H9 (cell line): ENCODE measurements around the gene ATRNL1. TPM values are rescaled to one million over a fixed set of nuclear protein-coding genes. Genes with fewer than 3 reads are reported as not detected.

Experiments
- DNase-seq: peaks from one replicate; pipeline ENCODE4 v3.0.0-alpha.2; 2017
- H2AFZ ChIP-seq: one replicate; pipeline ENCODE4 v1.6.1; 2013; ENCODE audit warnings: mild to moderate bottlenecking, low read length, control low read depth, moderate library complexity
- H2AK5ac ChIP-seq: 2 replicates; pipeline ENCODE4 v1.6.1; 2013; ENCODE audit warnings: low read length, control low read depth, mixed read lengths; ENCODE audit not compliant: insufficient read length
- H2BK120ac ChIP-seq: one replicate; pipeline ENCODE4 v1.6.1; 2013; ENCODE audit warnings: low read depth, mild to moderate bottlenecking, low read length, control low read depth, inconsistent platforms; ENCODE audit not compliant: poor library complexity, severe bottlenecking
- H2BK12ac ChIP-seq: 2 replicates; pipeline ENCODE4 v1.6.1; 2013; ENCODE audit warnings: low read length, control low read depth, mixed read lengths, low read depth; ENCODE audit not compliant: insufficient read length
- H2BK15ac ChIP-seq: 2 replicates; pipeline ENCODE4 v1.6.1; 2013; ENCODE audit warnings: low read depth, low read length, control low read depth
- H2BK20ac ChIP-seq: one replicate; pipeline ENCODE4 v1.6.1; 2013; ENCODE audit warnings: low read depth, mild to moderate bottlenecking, low read length, control low read depth, inconsistent platforms; ENCODE audit not compliant: poor library complexity, severe bottlenecking
- H2BK5ac ChIP-seq: 2 replicates; pipeline ENCODE4 v1.6.1; 2013; ENCODE audit warnings: low read length, control low read depth, mixed read lengths; ENCODE audit not compliant: insufficient read length
- H3K14ac ChIP-seq: 2 replicates; pipeline ENCODE4 v1.6.1; 2013; ENCODE audit warnings: low read length, control low read depth; ENCODE audit not compliant: insufficient read depth
- H3K18ac ChIP-seq: 2 replicates; pipeline ENCODE4 v1.6.1; 2013; ENCODE audit warnings: low read depth, mild to moderate bottlenecking, mixed read lengths, low read length, control low read depth; ENCODE audit not compliant: insufficient read length
- H3K23ac ChIP-seq: 2 replicates; pipeline ENCODE4 v1.6.1; 2013; ENCODE audit warnings: low read length, control low read depth, mixed read lengths, low read depth; ENCODE audit not compliant: insufficient read length
- H3K23me2 ChIP-seq: 2 replicates; pipeline ENCODE4 v1.6.1; 2013; ENCODE audit warnings: low read depth, mild to moderate bottlenecking, mixed read lengths, low read length, control low read depth; ENCODE audit not compliant: insufficient read length, poor library complexity, severe bottlenecking
- H3K27ac ChIP-seq: 2 replicates; pipeline ENCODE4 v1.5.1; 2013; ENCODE audit warnings: low read length, control low read depth, mixed read lengths, low read depth; ENCODE audit not compliant: insufficient read length
- H3K27me3 ChIP-seq: 2 replicates; pipeline ENCODE4 v1.6.1; 2013; ENCODE audit warnings: low read length, control low read depth, inconsistent platforms; ENCODE audit not compliant: insufficient read depth
- H3K4ac ChIP-seq: 2 replicates; pipeline ENCODE4 v1.6.1; 2013; ENCODE audit warnings: low read depth, mild to moderate bottlenecking, control low read depth, inconsistent platforms, low read length, moderate library complexity
- H3K4me1 ChIP-seq: 2 replicates; pipeline ENCODE4 v1.6.1; 2013; ENCODE audit warnings: low read length, control low read depth, inconsistent platforms; ENCODE audit not compliant: insufficient read depth
- H3K4me2 ChIP-seq: 2 replicates; pipeline ENCODE4 v1.6.1; 2013; ENCODE audit warnings: low read length, control low read depth, mixed read lengths; ENCODE audit not compliant: insufficient read length, insufficient read depth
- H3K56ac ChIP-seq: 2 replicates; pipeline ENCODE4 v1.6.1; 2013; ENCODE audit warnings: low read depth, mild to moderate bottlenecking, mixed read lengths, low read length, control low read depth; ENCODE audit not compliant: insufficient read length
- H3K79me1 ChIP-seq: 2 replicates; pipeline ENCODE4 v1.6.1; 2013; ENCODE audit warnings: low read depth, mild to moderate bottlenecking, moderate library complexity, low read length, control low read depth, inconsistent platforms; ENCODE audit not compliant: insufficient read depth, poor library complexity, severe bottlenecking
- H3K79me2 ChIP-seq: 2 replicates; pipeline ENCODE4 v1.6.1; 2013; ENCODE audit warnings: low read length, control low read depth, inconsistent platforms; ENCODE audit not compliant: insufficient read depth
- H3K9ac ChIP-seq: 2 replicates; pipeline ENCODE4 v1.6.1; 2013; ENCODE audit warnings: low read length, control low read depth, mixed read lengths; ENCODE audit not compliant: insufficient read length; ENCODE audit errors: extremely low read depth
- H3K9me3 ChIP-seq: one replicate; pipeline ENCODE4 v1.6.1; 2013; ENCODE audit warnings: low read depth, low read length, inconsistent platforms; ENCODE audit not compliant: control insufficient read depth
- H3T11ph ChIP-seq: one replicate; pipeline ENCODE4 v1.6.1; 2013; ENCODE audit warnings: mild to moderate bottlenecking, low read length, control low read depth, inconsistent platforms
- H4K20me1 ChIP-seq: one replicate; pipeline ENCODE4 v1.6.1; 2013; ENCODE audit not compliant: control insufficient read depth, insufficient read length, insufficient read depth
- H4K5ac ChIP-seq: 2 replicates; pipeline ENCODE4 v1.6.1; 2013; ENCODE audit warnings: low read depth, mild to moderate bottlenecking, mixed read lengths, low read length, control low read depth; ENCODE audit not compliant: insufficient read length
- H4K8ac ChIP-seq: replicated peaks from 2 replicates; pipeline ENCODE4 v1.6.1; 2013; ENCODE audit warnings: low read length, control low read depth, mixed read lengths, low read depth; ENCODE audit not compliant: insufficient read length
- H4K91ac ChIP-seq: 2 replicates; pipeline ENCODE4 v1.6.1; 2013; ENCODE audit warnings: low read depth, mild to moderate bottlenecking, moderate library complexity, mixed read lengths, low read length, control low read depth; ENCODE audit not compliant: insufficient read length
- H3K27ac Mint-ChIP-seq, 3 experiments: 2 replicates in 2 of 3; 3 replicates in 1 of 3; pipeline ENCODE4 v1.8.0; 2020 to 2021; ENCODE audit warnings: mixed read lengths in 3 of 3, mild to moderate bottlenecking in 1 of 3, moderate library complexity in 1 of 3
- H3K27me3 Mint-ChIP-seq: 2 replicates; pipeline ENCODE4 v1.8.0; 2021; ENCODE audit warnings: low read depth, mild to moderate bottlenecking, moderate library complexity, mixed read lengths
- H3K36me3 Mint-ChIP-seq, 3 experiments: 2 replicates in 2 of 3; 3 replicates in 1 of 3; pipeline ENCODE4 v1.8.0; 2020 to 2021; ENCODE audit warnings: low read depth in 3 of 3, mixed read lengths in 3 of 3; ENCODE audit not compliant: insufficient read depth in 1 of 3
- H3K4me1 Mint-ChIP-seq, 2 experiments: 2 replicates each; pipeline ENCODE4 v1.8.0; 2020; ENCODE audit warnings: mixed read lengths in 2 of 2
- H3K4me3 Mint-ChIP-seq, 2 experiments: 2 replicates in 1 of 2; 3 replicates in 1 of 2; pipeline ENCODE4 v1.8.0; 2020 to 2021; ENCODE audit warnings: mild to moderate bottlenecking in 2 of 2, mixed read lengths in 2 of 2, moderate library complexity in 1 of 2
- H3K9me3 Mint-ChIP-seq, 2 experiments: 2 replicates in 1 of 2; 3 replicates in 1 of 2; pipeline ENCODE4 v1.8.0; 2020; ENCODE audit warnings: mild to moderate bottlenecking in 2 of 2, mixed read lengths in 2 of 2, moderate library complexity in 1 of 2
- CTCF ChIP-seq: fragments of 200-600 bp; sonication (generic); conservative IDR thresholded peaks from 3 replicates; pipeline ENCODE4 v1.8.0; 2021; ENCODE audit warnings: antibody characterized with exemption, mild to moderate bottlenecking
- WGBS: extraction: QIAGEN DNeasy Blood & Tissue Kit; methylation state at CpG from one replicate; pipeline ENCODE4 v1.1.7; 2013; ENCODE audit warnings: missing lambda C conversion rate, low lambda C conversion rate, mixed read lengths; ENCODE audit not compliant: insufficient read length; ENCODE audit errors: extremely low coverage; 5-methylcytosine and 5-hydroxymethylcytosine counted together
- total RNA-seq: library from RNA; stranded (reverse); gene quantifications from 2 replicates; pipeline ENCODE4 v1.2.1, GENCODE V29; 2021

Gene ATRNL1
- total RNA-seq, 1 experiment from 2014 or later: 9.2 TPM

DNA sequence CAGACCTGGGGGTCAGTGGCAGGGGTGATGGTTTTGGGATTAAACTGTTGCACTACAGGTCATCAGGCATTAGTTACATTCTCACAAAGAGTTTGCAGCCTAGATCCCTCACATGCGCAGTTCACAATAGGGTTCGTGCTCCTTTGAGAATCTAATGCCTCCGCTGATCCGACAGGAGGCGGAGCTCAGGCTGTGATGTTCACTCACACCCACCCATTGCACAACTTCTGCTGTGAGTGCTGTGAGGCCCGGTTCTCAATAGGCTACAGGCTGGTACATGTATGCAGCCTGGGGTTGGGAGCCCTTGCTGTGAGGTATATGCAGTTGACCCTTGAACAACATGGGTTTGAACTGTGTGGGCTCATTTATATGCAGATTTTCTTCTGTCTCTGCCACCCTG is 763.4 kb downstream of the ATRNL1 start:
- no peak overlapping the region for H3T11ph ChIP-seq
- H3K4me2 ChIP-seq: no peak overlapping the region
- H4K8ac ChIP-seq: no peak overlapping the region
- no CpG with 5 or more reads among the region's 6 CpGs for WGBS
- H2BK5ac ChIP-seq: no peak overlapping the region
- no peak overlapping the region for H3K4ac ChIP-seq
- TF ChIP-seq CTCF: no peak
- no peak overlapping the region for H3K9ac ChIP-seq
- peak; percentile 32 for DNase-seq
- Mint-ChIP-seq H3K4me3 (no peak overlapping the region), H3K27ac (no peak overlapping the region), H3K9me3 (peaks cover 0 to 3% of the 10 kb centered on the region in 2 experiments; a peak in 2 of 5 replicates), H3K27me3 (peaks cover 3% of the 10 kb centered on the region; the same call in 1 of the 2 replicates), H3K36me3 (peaks cover 0 to 4% (median 3%) of the 10 kb centered on the region in 3 experiments; a peak in 1 of 7 replicates), H3K4me1 (peaks cover 0 to 8% of the 10 kb centered on the region in 2 experiments; a peak in 2 of 4 replicates)
- no peaks in the 10 kb centered on the region for H3K9me3 ChIP-seq
- no peaks in the 10 kb centered on the region for H3K79me2 ChIP-seq
- H3K23ac ChIP-seq: no peak overlapping the region
- peaks cover 3% of the 10 kb centered on the region for H4K20me1 ChIP-seq
- H2BK20ac ChIP-seq: no peak overlapping the region
- no peak overlapping the region for H4K91ac ChIP-seq
- no peak overlapping the region for H3K18ac ChIP-seq
- H3K4me1 ChIP-seq: peaks cover 4% of the 10 kb centered on the region; the same call in 1 of the 2 replicates
- H4K5ac ChIP-seq: no peak overlapping the region
- no peak overlapping the region for H2AFZ ChIP-seq
- H2BK15ac ChIP-seq: no peak overlapping the region
- H3K56ac ChIP-seq: no peak overlapping the region
- no peaks in the 10 kb centered on the region for H3K27me3 ChIP-seq
- H3K14ac ChIP-seq: no peak overlapping the region
- H3K79me1 ChIP-seq: no peaks in the 10 kb centered on the region
- H2BK120ac ChIP-seq: no peak overlapping the region
- no peak overlapping the region for H2BK12ac ChIP-seq
- no peak overlapping the region for H2AK5ac ChIP-seq
- H3K27ac ChIP-seq: no peak overlapping the region
- H3K23me2 ChIP-seq: no peaks in the 10 kb centered on the region
